Measurements from ENCODE around the gene BCL7A.
"Not testable (repeated sequence)": the region's sequence is repeated elsewhere in the genome, so short reads cannot be mapped to it uniquely, and the experiment has no call there.

BCL7A gene

DNA sequence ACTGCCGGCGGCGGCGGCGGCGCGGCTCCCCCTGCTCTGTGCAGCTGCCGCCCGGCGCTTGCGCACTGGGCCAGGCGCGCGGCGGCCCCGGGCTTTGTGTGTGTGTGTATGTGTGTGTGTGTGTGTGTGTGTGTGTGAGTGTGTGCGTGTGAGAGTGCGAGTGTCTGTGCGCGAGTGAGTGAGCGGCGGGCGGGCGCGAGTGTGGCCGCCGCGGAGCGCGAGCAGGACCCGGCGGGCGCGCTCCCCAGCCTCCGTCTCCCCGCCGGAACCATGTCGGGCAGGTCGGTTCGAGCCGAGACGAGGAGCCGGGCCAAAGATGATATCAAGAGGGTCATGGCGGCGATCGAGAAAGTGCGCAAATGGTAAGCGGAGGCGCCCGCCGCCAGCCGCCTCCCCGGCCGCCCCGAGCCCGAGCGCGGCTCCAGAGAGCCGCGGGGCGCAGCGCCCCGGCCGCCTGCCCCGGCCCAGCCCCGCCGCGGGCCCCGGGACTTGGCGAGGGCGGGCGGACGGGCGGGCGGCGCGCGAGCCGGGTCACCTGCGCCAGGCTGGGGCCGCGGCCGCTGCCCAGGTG is at the start of gene BCL7A:
BCL7A (plus strand) TSS at position 63 of the 571 bp plus-strand sequence; CDS start at position 271, 208 bp downstream.
- DNase-seq, result peak; percentile 43

GRCh38 chr12:121974026-121974985 is 47.4 kb upstream of the BCL7A start:
- DNase-seq, result no peak

GRCh38 chr12:121975021-121975420 is 46.7 kb upstream of the BCL7A start:
- DNase-seq, result no peak

GRCh38 chr12:121976950-121977349 is 44.7 kb upstream of the BCL7A start:
- DNase-seq, result no peak

DNA sequence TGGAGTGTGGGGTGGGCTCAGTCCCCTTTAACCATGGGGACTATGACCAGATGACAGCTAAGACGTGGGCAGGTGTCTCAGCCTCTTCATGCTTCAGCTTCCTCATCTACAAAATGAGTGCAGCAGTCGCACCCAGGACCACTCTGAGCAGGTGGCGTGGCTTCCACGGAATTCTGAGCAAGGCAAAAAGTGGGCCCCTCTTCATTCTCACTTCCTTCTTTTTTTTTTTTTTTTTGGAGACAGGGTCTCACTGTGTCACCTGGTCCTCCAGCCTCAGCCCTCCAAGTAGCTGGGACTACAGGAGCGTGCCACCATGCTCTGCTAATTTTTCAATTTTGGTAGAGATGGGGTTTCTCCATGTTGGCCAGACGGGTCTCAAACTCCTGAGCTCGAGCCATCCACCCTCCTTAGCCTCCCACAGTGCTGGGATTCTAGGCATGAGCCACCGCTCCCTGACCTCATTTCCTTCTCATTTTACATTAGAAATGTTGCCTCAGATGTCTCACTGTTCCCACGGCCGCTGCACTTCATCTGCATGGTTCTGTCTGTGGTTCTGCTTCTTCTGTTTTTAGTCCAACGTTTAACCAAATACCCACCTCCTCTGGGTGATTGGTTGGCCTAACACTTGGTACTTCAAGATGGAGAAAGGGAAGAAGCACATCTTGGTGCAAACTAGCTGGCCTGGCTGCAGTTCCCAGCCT is 41.3 kb upstream of the BCL7A start:
- DNase-seq, result no peak

- DNase-seq, result no peak
Measured at GRCh38 chr12:121980892-121981272, 40.8 kb upstream of the BCL7A start.

GRCh38 chr12:121981456-121981855 is 40.2 kb upstream of the BCL7A start:
- no peak for DNase-seq

- no peak for DNase-seq
Measured at GRCh38 chr12:121982950-121983349, 38.7 kb upstream of the BCL7A start.

DNA sequence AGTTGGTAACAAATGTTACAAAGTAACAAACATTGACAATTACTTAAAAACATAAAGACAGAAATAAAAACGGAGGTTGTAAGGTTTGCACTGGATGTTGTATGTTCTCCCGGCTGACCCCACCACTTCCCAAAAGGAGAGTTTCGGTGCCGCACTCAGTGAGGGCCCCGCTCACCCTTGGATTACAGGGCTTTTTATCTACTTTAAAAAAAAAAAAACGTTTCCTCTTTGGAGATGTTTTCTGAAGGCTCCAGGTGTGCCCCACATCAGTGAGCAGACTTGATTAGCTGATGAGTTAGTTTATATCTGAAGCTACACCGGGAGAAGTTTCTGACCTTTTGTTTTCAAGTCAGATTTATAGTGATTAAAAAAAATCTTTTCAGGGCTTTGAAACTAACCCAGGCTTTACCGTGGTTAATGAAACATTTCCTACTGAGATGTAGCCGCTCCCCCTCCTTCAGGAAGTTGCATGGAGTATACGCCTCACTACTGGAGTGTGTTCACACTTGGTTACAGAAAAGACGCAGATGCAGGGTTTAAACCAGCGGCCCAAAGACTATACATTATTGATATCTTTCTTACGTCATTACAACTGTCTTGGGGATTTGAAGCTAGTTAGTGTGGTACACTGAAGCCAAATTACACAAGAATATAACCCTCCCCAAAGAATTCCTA is 38.0 kb upstream of the BCL7A start:
- no peak for DNase-seq

GRCh38 chr12:121986489-121987245 is 35.0 kb upstream of the BCL7A start:
- DNase-seq, result no peak

- DNase-seq, result not testable (repeated sequence)
Measured at GRCh38 chr12:121988519-121988918, 33.2 kb upstream of the BCL7A start.

- no peak for DNase-seq
Measured at GRCh38 chr12:121989276-121990113, 32.2 kb upstream of the BCL7A start.

- DNase-seq, result no peak
Measured at GRCh38 chr12:121990114-121990647, 31.5 kb upstream of the BCL7A start.

- no peak for DNase-seq
Measured at GRCh38 chr12:121990692-121991603, 30.7 kb upstream of the BCL7A start.

- peak; percentile 6 for DNase-seq
Measured at GRCh38 chr12:121992059-121992879, 29.4 kb upstream of the BCL7A start.

GRCh38 chr12:121996050-121996944 is 25.4 kb upstream of the BCL7A start:
- no peak for DNase-seq

DNA sequence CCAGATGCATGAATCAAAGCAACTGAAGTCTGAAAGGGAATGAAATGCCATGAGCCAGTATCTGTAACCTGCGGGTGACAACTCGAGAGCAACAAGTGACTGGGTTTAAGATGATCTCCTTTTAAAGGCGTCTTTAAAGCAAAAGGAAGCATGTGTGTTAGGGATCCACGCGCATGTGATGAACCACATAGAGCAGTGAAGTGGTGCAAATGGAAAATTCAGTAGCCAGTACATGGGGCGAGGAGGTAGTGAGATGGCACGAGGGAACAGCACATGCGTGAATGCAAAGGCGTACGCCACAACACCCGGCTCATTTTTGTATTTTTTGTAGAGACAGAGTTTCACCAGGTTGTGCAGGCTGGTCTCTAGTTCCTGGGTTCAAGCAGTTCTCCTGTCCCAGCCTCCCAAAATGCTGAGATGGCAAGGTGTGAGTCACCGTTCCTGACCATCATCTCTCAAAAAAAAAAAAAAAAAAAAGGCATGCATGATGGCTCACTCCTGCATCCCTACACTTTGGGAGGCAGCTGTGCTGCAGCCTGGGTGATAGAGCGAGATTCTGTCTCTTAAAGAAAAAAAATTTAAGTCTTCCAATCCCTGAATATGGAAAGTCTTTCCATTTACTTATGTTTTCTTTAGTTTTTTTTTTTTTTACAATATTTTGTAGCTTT is 24.6 kb upstream of the BCL7A start:
- no peak for DNase-seq
